HK-2 (cell line): ENCODE results near the gene DAAM2.

Source experiments
- DNase-seq: peaks from one replicate; pipeline ENCODE4 v3.0.0-alpha.2; 2018; ENCODE audit not compliant: unreplicated experiment

The DAAM2 gene

DNA sequence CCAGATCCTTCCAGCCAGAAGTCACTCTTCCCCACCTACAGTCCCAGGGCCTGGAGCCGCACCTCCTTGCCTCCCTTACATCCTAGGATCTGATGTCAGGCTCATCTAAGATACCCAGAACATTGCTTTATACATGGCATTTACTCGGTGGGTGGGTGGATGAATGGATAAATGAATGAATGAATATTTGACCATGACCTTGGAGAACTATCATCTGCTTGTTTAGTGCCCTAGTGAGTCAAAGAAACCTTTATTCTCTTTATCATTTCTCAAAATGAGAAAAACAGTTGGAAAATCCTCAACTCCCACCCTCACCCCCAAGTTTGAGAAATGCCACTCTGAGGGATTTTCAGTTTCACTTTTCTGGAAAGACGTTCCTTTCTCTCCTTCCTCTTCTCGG is 56.0 kb downstream of the DAAM2 start:
- no peak for DNase-seq

DNA sequence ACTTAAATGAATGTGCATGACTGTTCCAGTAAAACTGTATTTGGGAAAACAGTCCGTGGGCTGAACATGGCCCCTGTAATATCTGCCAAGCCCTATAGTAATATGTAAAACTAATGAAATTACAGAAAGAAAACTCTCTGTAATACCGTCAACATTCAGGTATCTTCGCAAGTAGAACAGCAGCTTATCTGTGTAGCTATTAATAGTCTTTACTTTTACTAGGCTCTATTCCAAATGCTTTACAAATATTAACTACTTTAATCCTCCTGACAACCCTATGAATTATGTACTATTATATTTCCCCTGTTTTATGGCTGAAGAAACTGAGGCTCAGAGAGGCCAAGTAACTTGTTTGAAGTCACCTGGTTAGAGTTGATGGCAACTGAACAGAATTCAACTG is 57.1 kb downstream of the DAAM2 start:
- no peak for DNase-seq

DNA sequence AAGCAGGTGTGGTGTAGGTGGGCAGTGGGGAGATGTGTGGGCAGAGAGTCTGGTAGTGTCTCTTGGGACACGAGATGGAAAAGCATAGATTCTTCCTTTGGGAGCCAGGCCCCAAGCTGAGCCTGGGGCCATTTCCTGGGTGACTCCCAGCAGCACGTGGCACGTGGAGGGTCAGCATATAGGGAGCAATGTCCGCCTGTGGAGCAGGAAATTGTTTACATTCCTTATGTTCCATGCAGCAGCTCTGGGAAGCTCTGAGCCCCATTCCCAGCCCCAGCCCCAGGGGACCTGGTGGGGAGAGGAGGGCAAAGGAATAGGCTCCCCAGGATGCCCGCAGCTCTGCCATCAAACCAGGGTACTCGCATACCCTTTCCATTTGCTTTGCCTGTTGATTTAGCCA is 57.6 kb downstream of the DAAM2 start:
- DNase-seq = no peak

DNA sequence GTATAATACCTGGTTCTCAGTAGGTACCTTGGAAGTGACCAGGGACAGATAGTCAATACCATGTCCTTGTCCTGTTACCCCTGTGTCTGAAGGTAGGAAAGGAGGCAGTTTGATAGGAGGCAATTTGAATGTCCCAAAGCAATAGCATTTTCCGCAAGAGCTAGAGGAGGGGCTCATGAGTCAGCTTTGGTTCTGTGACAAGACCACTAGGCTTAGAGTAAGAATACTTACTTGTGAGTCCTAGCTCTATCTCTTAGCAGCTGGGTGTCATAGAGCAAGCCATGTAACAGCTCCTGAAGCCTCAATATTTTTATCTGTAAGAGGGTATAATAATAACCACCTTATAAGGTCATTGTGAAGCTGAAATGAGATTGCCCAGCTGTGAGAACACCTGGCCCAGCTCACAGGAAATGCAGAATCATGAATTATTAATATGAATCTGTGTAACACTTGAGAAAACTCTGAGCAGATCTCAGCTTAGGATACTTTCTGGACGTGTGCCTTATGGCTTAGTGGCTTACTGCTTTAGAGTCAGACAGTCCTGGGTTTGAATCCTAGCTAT is 58.6 kb downstream of the DAAM2 start:
- no peak for DNase-seq

DNA sequence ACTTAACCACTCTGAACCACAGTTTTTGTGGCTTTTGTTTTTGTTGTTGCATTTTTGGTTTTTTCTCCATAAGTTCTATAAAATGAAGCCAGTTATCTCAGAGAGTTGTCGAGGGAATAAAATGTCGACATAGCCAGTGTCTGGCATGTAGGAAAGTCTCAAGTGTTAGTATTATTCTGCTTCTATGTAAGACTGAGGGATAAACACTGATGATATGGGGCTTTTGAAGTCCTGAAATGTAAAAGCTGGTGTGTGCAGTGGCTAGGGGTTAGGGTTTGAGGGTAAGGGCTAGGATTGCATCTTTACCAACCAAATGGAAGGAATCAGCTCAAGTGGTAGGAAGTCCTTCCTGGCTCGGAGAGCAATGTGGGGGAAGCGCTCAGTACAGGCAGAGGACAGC is 59.2 kb downstream of the DAAM2 start:
- DNase-seq = no peak

DNA sequence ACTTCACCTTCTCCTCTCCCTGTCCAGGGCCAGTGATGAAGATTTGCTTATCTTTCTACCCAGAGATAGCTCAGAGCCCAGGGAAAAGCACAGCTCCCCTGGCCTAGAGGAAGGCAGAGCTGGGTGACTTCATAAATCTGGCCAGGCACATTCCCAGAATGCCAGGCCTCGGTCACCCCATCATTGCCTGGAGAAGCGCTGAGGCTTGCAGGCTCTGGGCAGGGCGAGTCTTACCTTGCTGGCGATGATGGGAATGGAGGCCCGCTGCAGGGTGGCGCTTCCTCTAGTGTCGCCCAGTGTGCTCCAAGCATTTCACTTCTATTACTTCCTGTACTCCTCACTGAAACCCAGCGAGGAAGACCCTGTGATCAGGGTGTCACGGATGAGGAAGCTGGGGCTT is 60.1 kb downstream of the DAAM2 start:
- DNase-seq = no peak

DNA sequence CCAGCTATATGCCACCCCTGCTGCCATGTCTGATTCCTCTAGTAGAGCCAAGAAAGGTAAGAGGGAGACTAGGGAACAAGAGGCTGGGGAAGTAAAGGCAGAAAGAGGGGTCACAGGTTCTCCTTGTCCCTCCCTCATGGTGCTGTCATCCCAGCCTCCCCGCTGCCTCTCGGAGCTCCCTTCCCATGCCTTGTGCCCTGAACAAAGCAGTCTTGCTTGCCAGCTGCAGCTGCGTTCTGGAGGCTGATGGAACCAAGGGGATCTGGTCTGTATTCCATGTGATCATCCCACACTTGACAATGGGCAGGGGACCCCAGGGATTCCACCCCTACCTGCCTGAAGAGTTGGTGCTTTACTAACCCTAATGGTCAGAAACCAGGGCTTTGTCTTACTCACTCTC is 61.4 kb downstream of the DAAM2 start:
- no peak for DNase-seq

DNA sequence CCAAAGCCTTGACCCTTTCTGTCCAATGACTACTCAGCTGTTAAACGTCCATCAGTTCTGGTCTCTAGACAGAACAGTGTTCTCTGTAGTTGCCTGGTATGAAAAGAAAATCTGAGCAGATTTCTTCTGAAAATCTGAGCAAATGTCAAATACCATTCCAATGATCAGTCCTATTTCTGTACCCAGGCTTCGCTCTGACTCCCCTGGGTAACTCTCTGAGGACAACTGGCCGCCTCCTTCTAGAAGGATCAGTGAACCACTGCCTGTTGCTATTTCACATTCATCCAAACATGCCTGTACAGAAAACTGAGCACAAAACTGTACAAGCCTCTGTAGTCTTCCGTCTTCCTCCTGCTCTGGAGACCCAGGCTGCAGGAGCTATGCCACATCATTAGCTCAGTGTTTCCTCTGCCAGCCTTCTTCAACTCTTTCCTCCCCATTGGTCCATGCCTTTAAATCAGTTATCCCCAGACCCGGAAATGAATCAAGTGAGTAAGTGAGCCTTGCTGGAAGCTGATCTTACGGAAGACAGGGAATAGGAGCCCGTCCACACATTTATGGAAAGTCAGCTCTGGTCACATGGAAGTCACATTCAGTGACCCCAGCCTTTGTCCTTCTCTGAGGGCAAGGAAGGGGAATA is 63.3 kb downstream of the DAAM2 start:
- DNase-seq = no peak

DNA sequence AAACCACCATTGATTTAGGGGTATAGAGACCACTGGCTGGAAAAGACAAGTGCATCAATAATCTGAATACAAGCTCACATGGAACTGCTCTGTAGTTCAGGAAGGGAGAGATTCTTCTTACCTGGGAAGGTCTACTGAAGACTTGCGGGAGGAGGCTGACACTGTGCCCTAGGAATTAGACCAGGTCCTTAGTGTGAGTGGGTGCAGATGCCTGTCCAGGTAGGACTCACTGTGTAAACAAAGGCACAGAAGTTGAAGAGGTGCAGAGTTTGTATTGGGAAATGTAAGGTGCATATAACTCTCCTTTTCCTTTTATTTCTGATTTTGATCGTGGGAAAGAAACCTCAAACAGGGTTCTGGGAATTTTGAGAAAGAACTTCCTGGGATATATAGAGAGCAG is 66.8 kb downstream of the DAAM2 start:
- no peak for DNase-seq

DNA sequence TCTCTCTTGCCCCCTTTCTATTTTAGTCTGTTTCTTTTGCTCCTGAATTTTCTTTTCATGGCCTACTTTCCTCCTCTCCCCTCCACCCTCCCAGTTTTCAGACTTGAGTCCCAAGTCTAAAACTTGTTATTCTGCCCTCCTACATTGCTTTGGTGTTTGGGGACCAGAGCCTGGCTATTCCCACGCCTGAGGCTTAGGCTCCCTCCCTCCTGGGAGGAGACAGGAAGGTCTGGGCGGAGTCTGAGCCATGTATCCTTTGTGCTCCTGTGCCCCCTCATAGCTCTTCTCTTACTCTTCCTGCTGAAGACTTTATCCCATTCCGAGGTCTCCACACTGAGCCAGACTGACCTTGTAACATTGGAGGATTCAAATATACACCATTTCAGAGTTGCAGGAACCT is 69.5 kb downstream of the DAAM2 start:
- DNase-seq = no peak

DNA sequence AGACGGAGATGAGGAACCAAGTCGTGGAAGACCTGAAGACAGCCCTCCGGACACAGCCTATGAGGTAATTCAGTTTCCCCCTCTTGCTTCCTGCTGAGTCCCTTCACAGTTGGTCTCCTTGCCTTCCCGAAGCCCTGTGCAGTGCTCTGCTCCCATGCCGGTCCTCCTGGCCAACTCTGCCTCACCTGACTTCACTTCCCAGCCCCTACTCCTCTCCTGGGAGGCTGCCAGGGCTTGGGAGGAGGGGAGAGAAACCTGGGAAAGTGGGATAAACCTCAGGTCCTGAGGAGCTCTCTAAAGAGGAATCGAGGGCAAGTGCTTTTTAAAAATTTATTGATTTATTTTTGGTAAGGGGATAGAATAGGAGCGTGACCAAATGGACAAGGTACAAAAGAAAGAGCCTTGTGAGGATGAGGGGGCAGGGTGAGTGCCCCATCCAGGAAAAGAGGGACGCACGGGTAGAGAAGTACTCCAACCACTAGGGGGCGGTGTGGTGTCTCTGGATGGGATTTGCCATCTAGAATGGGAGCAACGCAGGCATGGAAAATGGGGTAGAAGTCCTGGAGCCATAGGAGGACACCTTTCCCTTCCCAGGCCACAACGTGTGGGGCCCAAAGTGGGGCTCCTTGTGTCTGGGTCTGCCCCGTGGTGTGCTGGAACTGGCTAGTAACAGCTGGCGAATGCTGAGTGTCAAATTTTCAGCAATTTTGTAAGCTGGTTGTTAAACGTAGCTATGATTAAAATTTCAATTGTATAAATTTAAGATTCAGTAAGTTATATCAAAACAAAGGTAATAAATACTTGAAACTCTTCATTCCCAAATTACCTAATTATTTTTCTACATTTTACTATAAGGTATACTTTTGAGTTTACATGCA is 73.1 kb downstream of the DAAM2 start:
- peak; percentile 78 for DNase-seq

DNA sequence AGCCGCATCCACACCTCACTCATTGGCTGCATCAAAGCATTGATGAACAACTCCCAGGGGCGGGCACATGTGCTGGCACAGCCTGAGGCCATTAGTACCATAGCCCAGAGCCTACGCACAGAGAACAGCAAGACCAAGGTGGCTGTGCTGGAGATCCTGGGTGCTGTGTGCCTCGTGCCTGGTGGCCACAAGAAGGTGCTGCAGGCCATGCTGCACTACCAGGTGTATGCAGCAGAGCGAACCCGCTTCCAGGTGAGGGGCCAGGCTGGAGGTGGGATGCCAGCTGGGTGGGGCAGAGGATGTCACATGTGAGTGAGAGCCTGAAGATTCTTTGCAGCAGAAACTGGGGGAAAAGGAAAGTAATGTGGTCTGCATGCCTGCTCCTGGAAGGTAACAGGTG is 75.4 kb downstream of the DAAM2 start:
- no peak for DNase-seq

DNA sequence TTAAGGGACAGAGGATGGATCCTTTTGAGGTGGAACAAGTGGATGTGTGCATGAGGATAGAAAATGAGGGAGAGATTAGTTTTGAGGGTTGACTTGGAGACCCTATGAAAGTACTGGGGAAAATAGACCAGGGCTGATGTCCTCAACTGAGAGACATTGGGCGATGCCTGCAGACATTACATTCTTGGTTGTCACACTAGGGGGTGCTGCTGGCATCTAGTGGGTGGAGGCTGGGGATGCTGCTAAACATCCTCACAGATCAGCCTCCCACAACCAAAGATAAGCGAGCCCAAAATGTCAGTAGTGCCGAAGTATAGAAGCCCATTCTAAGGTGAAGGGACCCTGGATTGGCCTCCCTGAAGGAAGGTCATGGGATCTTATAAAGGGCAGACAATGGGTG is 78.8 kb downstream of the DAAM2 start:
- no peak for DNase-seq

DNA sequence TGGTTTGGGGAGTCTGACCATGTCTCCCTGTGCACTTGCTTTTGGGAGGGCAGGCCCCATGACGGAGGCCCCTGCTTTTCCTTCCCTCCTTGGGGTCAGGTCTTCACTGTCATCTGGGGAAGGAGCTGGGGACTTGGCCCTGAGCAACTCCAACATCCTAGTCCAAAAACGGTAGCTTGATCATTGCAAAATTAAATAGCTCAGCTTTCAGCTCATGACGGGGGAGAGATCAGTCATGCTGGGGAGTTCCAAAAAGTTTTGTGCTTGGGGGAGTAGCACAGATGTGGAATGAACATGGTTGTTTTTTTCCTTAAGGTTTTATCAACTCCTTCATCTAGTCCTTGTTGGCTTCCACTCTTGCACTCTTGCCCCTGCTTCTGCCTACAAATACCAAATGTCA is 81.3 kb downstream of the DAAM2 start:
- DNase-seq = no peak

DNA sequence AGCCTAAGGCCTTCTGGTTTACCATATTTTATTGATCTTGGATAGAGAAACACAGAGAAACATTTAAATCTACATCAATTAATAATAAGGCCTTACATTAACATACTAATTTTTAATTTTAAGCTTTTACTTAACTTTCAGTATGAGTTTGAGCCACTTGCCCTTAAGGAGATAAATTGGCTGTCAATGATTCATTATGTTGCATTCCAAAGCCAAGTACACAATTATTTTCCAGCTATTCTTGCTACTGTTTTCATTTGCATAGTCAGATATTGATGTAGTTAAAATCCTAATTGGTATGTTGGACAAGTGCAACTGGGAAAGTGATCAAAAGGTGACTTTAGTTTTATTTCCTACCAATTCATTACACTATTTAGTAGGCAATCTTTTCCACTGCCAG is 83.9 kb downstream of the DAAM2 start:
- DNase-seq = no peak

DNA sequence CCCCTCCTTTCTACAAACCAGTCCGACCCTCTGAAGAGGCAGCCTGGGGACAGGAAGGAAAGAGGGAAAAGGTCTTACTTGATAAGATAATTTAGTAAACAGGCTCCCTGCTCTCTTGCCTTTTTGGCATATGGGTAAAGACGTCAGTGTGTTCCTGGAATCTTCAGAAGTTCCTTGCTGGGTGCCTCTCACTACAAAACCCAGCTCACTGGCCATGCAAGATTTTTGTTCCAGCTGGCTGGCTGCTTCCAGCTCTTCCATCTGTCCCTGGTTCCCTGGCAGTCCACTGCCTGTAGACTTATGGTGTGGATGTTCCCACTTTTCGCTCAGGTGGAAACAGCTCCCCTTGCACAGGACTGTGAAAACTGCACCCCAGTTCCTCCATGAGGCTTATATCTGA is 84.7 kb downstream of the DAAM2 start:
- DNase-seq = no peak

DNA sequence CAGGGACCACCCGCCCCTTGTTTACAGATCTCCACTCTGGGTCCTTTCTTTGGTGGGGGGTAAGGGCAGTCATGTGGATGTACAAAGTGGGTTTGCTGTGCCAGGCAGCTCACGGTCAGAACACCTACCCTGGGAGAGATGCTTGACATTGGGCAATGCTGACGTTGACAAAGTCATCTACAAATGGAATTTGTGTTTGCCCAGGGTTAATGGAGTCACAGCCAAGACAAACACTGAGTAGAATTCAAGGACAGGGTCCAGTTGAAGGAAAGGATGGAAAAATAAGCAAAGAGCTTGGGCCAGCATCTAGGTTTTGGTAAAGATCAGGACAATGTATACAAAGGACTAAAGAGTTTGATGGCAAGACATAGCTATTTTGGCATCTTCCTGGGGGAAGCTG is 87.4 kb downstream of the DAAM2 start:
- DNase-seq = no peak

DNA sequence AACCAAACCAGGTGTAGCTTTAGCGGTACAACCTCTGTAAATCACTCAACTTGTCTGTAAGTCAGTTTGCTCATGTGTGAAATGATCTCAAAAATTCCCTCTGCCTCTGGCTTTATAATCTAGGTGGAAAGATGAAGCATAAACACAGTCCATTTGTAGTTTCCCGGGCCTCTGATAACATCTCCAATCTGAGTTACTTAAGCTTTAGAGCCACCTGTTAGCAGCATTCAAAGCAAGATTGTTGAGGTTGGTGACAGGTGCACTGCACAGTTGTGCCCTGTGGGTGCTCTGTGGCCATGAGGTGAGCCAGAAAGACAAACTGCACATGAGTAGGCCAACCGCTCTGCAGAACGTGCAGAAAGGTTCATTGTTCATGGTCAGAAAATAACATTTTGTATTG is 88.4 kb downstream of the DAAM2 start:
- DNase-seq = no peak

DNA sequence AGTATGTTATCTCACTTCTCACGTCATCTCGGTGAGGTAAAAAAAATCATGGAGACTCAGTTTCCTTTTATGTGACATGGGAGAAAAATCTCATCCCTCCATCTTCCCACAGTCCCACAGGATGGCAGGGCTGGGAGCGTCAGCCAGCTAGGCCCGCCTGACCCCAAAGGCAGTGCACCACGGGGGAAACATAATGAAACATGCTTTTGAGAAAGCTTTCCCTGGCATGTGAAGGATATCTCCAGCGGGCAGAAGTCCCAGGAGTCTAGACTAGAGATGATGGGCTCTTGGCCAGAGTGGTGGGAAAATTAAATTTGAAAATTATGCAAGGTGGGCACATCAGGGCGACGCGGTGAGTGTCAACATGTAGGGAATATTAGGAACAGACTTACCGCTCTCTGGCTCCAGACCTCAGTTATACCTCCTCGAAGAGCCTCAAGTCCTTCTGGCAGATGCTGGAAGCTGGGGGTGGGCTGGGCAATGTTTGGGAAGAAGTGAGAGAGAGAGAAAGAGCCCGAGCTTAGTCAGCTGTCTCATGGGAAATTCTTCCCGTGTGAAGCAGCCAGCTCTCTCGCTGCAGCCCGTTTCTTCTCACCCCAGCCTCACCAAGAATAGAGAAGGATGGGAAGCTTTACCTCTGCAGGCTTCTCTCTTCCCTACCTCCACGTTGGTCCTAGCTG is 89.8 kb downstream of the DAAM2 start:
- DNase-seq = no peak

DNA sequence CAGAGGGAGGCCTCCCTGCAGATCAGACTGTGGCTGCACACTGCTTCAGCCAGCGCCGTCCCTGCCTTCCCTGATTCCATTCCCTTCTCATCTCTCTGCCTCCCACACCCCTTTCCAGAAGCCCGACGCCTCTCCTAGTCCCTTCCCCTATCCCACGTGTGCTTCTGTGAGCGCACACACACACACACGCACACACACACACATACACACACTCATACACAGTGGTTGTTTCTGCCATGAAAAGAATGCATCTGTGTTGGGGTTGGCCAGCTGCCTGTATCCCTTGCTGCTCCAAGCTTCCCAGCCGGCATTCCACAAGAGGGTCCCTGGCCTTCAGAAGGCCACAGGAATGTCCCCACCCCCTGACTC is 90.3 kb downstream of the DAAM2 start:
- DNase-seq = peak; percentile 25

DNA sequence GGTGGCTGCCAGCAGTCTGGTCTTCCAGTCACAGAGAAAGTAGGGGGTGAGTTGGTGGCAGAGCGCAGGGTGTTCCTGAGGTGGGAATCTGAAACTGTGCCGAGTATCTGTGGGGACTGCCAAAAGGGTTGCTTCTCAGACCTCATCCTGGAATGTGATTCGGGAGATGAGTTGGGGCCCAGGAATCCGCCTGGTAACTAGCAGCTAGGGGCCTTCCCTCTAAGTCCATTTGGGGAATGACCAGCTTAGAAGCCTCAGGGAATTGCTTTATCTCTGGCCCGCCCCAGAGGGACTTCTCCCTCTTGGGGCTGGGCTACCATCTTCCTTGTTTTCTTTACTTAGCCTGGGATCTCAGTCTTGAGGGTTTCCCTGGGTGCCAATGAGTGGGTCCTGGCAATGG is 92.5 kb downstream of the DAAM2 start:
- peak; percentile 17 for DNase-seq

DNA sequence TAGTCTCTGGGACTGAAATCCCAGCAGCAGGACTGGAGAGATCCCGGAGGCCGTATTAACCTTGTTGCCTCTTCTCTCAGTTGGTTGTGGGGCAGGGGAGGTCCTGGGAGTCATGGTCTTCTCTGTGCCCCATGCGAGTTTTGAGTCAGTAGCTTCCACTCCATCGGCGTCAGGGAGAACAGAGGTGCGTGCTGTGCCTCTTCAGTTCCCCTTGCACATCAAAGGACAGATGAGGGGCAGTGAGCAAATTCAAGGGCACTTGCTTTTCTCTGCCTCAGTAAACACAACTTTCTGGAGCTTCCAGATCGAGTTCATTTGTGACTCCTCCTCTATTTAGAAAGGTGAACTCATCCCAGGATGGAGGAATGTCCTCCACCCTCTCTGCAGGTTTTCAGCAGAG is 93.5 kb downstream of the DAAM2 start:
- DNase-seq = no peak

DNA sequence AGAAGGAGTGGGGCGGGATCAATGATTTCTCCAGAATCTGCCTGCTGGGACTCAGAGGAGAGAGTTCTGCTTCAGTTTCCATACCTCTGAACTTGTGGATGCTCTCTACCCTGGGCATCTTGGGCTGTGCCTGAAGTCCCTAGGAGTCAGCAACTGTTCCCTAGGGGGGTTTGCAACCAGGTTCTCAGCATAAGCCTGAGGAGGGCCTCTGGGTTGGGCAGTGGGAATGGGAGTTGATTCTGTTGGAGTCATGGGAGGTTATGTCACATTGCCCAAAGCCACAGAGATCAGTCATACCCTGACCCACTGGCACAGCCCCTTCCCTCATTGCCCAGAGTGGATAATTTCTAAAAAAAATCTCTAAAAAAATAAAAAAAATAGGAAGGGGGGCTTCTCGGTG is 94.7 kb downstream of the DAAM2 start:
- DNase-seq = no peak
